Measurements from ENCODE around the gene OSM. TPM values are rescaled to one million over a fixed set of nuclear protein-coding genes. Genes with fewer than 3 reads are reported as not detected.

OSM gene
- total RNA-seq, 1 experiment from 2014 or later: not detected

DNA sequence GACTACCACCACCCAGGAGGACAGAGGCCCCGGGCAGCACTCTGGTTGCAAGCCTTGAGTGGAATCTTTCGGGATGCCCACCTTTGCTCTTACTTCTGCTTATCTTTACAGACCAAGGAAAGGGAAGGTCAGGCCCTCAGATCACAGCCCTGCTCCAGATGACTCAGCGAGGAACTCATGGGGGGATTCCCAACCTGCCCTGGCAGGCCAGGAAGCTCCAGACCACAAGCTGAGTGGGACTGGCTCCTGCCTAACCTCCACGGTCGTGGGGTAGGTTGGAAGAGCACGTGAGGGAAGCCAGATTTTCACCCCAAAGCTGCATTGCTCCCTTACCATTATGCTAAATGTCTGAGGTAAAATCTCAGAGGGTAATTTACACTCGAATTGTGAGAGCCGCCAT, 48.3 kb upstream of the OSM start:
- no TSS peak for BruUV-seq (replicated peaks)
- Histone ChIP-seq H4K20me1 (ENCODE audit: low read length) (no peaks in the 10 kb centered on the region), H3K79me2 (ENCODE audit: low read length) (peaks cover 60% of the 10 kb centered on the region), H3K9me3 (ENCODE audit: low read length) (no peaks in the 10 kb centered on the region), H2AFZ (ENCODE audit: low read length) (no peak overlapping the region), H3K27me3 (ENCODE audit: low read length) (no peaks in the 10 kb centered on the region), H3F3A (ENCODE audit: low read length, unreplicated experiment) (no peaks in the 10 kb centered on the region), H3K4me1 (ENCODE audit: insufficient read depth, low read length) (peaks cover 45% of the 10 kb centered on the region), H3K9me2 (replicated peaks; ENCODE audit: low read length) (no peaks in the 10 kb centered on the region), H3K9ac (ENCODE audit: low read length) (no peak overlapping the region), H3K36me3 (ENCODE audit: low read depth, low read length) (no peaks in the 10 kb centered on the region), H3K4me2 (ENCODE audit: low read length) (no peak overlapping the region), H3K4me3 (ENCODE audit: low read length) (no peak overlapping the region), H3K27ac (ENCODE audit: low read length) (no peak overlapping the region)
- DNase-seq (no peak), ATAC-seq (no peak)
- TF ChIP-seq, protein P1, sequence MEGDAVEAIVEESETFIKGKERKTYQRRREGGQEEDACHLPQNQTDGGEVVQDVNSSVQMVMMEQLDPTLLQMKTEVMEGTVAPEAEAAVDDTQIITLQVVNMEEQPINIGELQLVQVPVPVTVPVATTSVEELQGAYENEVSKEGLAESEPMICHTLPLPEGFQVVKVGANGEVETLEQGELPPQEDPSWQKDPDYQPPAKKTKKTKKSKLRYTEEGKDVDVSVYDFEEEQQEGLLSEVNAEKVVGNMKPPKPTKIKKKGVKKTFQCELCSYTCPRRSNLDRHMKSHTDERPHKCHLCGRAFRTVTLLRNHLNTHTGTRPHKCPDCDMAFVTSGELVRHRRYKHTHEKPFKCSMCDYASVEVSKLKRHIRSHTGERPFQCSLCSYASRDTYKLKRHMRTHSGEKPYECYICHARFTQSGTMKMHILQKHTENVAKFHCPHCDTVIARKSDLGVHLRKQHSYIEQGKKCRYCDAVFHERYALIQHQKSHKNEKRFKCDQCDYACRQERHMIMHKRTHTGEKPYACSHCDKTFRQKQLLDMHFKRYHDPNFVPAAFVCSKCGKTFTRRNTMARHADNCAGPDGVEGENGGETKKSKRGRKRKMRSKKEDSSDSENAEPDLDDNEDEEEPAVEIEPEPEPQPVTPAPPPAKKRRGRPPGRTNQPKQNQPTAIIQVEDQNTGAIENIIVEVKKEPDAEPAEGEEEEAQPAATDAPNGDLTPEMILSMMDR (conservative IDR thresholded peaks at IDR 0.05; ENCODE audit: low read depth, low read length): no peak
- no peak for TF ChIP-seq EZH2 (IDR thresholded peaks at IDR 0.05; ENCODE audit: low read length, unreplicated experiment)
- intact Hi-C loops (cut with micrococcal nuclease): no loop called here
- ChIA-PET CTCF (no interaction called here), POLR2A (ENCODE audit: unreplicated experiment) (no interaction called here)

DNA sequence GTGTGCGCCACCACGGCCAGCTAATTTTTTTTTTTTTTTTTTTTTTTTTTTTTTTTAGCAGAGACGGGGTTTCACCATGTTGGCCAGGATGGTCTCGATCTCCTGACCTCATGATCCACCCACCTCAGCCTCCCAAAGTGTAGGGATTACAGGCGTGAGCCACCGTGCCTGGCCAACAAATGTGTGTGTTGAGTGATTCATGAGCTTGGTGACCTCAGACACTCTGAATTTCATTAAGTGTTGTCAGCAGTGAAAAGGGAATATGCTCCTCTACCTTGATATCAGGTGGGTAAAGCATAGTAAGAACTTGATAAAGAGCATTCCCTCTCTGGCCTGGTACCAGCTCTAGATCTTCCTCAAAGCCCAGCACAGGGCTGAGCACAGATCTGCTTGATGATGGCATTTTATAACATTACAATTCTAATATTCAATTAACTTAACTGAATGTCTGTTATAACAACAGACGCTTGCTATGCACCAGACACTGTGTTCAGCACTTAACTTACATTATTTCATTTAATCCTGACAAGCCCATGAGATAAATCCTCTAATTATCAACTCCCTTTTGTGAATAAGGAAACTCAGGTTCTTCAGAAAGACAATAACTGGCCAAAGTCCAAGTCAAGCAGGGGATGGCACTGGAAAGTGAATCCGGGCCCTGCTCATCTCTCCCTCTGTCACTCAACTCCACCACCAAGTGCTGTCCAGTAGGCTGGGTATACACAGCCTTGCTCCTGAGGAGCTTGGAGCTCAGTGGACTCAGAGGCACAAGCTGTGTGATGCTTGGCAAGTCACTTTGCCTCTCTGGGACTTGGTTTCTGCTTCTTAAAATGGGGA, 47.1 kb upstream of the OSM start:
- intact Hi-C loops (cut with micrococcal nuclease): no loop called here
- ATAC-seq (no peak; the same call in 1 of the 2 replicates), DNase-seq (peak; percentile 49)
- ChIA-PET POLR2A (ENCODE audit: unreplicated experiment) (interaction anchor here (0.7 kb wide), 1 partner anchor 986 kb away, joined by 31 read pairs; no protein-coding TSS in a partner anchor), CTCF (no interaction called here)
- Histone ChIP-seq H3K36me3 (ENCODE audit: low read depth, low read length) (no peaks in the 10 kb centered on the region), H3K4me2 (ENCODE audit: low read length) (no peak overlapping the region), H3K27me3 (ENCODE audit: low read length) (no peaks in the 10 kb centered on the region), H3F3A (ENCODE audit: low read length, unreplicated experiment) (no peaks in the 10 kb centered on the region), H3K9me3 (ENCODE audit: low read length) (no peaks in the 10 kb centered on the region), H3K27ac (ENCODE audit: low read length) (peak overlapping the region; percentile 35), H3K79me2 (ENCODE audit: low read length) (peaks cover 59% of the 10 kb centered on the region), H2AFZ (ENCODE audit: low read length) (no peak overlapping the region), H3K9me2 (replicated peaks; ENCODE audit: low read length) (no peaks in the 10 kb centered on the region), H4K20me1 (ENCODE audit: low read length) (no peaks in the 10 kb centered on the region), H3K9ac (ENCODE audit: low read length) (no peak overlapping the region), H3K4me1 (ENCODE audit: insufficient read depth, low read length) (peaks cover 45% of the 10 kb centered on the region), H3K4me3 (ENCODE audit: low read length) (no peak overlapping the region)
- TF ChIP-seq EZH2 (IDR thresholded peaks at IDR 0.05; ENCODE audit: low read length, unreplicated experiment) (no peak), EZH2phosphoT487 (IDR thresholded peaks at IDR 0.05; ENCODE audit: borderline replicate concordance, low read length) (no peak)
- TF ChIP-seq, protein P1 (conservative IDR thresholded peaks at IDR 0.05; ENCODE audit: low read depth, low read length): no peak
- no TSS peak for BruUV-seq (replicated peaks)

DNA sequence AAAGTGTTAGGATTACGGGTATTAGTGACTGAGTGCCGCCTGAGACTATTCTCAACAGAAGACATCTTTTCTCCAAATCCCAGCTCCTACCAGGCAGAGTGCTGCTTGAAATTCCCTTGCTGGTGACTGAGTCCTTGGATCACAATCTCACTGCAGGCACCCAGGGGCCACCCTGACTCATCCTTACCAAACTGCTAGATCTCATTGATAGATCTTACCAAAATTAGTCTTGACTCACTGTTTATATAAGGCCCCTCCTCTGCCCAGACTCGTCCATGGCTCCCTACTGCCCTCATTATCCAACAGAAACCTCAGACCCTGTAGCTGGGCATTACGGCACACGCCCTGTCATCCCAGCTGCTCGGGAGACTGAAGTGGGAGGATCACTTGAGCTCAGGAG, 45.4 kb upstream of the OSM start:
- TF ChIP-seq EZH2phosphoT487 (IDR thresholded peaks at IDR 0.05; ENCODE audit: borderline replicate concordance, low read length): no peak
- TF ChIP-seq EZH2 (IDR thresholded peaks at IDR 0.05; ENCODE audit: low read length, unreplicated experiment): no peak
- TF ChIP-seq, protein P1 (conservative IDR thresholded peaks at IDR 0.05; ENCODE audit: low read depth, low read length): no peak
- no TSS peak for BruUV-seq (replicated peaks)
- ChIA-PET POLR2A (ENCODE audit: unreplicated experiment) (interaction anchor here (0.6 kb wide), 1 partner anchor 102 kb away, joined by 3 read pairs; no protein-coding TSS in a partner anchor), CTCF (no interaction called here)
- H3K4me3 ChIP-seq (ENCODE audit: low read length): no peak overlapping the region
- no peaks in the 10 kb centered on the region for H3K27me3 ChIP-seq (ENCODE audit: low read length)
- H3K9me3 ChIP-seq (ENCODE audit: low read length): no peaks in the 10 kb centered on the region
- H3K36me3 ChIP-seq (ENCODE audit: low read depth, low read length): no peaks in the 10 kb centered on the region
- H3K4me1 ChIP-seq (ENCODE audit: insufficient read depth, low read length): peaks cover 57% of the 10 kb centered on the region
- H3K9ac ChIP-seq (ENCODE audit: low read length): peak overlapping the region; percentile 54; the same call in 1 of the 2 replicates
- no peaks in the 10 kb centered on the region for H4K20me1 ChIP-seq (ENCODE audit: low read length)
- peak overlapping the region; percentile 76 for H3K4me2 ChIP-seq (ENCODE audit: low read length)
- H3F3A ChIP-seq (ENCODE audit: low read length, unreplicated experiment): no peaks in the 10 kb centered on the region
- DNase-seq (peak; percentile 77), ATAC-seq (peak; percentile 69)
- H3K79me2 ChIP-seq (ENCODE audit: low read length): peaks cover 72% of the 10 kb centered on the region
- H3K27ac ChIP-seq (ENCODE audit: low read length): peak overlapping the region; percentile 91
- intact Hi-C loops (cut with micrococcal nuclease): no loop called here
- no peak overlapping the region for H2AFZ ChIP-seq (ENCODE audit: low read length)
- no peaks in the 10 kb centered on the region for H3K9me2 ChIP-seq (replicated peaks; ENCODE audit: low read length)
